Stomach (tissue), 4 donors: ENCODE results near the gene DAPK2.

Experiments
- CTCF ChIP-seq, 7 experiments: fragments of 450-650 bp in 4 of 7; fragments of 200-600 bp in 3 of 7; sonication (generic) in 3 of 7; IDR thresholded peaks; one replicate each; pipeline ENCODE4 v1.5.1; 2016 to 2019; ENCODE audit warnings: antibody characterized with exemption in 7 of 7, control low read depth in 2 of 7, mild to moderate bottlenecking in 1 of 7
- EP300 ChIP-seq: sonication (generic); formaldehyde crosslinking; IDR thresholded peaks from one replicate; pipeline ENCODE4 v1.6.1; 2017; ENCODE audit warnings: antibody characterized with exemption
- POLR2A ChIP-seq, 4 donors: fragments of 450-650 bp; IDR thresholded peaks; one replicate each; pipeline ENCODE4 v1.6.1; 2016; ENCODE audit warnings: antibody characterized with exemption in 4 of 4, control low read depth in 2 of 4, mild to moderate bottlenecking in 1 of 4, moderate library complexity in 1 of 4

GRCh38 chr15:63967616-63968015, 78.7 kb downstream of the DAPK2 start:
- TF ChIP-seq POLR2A (IDR thresholded peaks at IDR 0.05) (no peak), CTCF (IDR thresholded peaks at IDR 0.05) (no peak), EP300 (no peak)
